Right renal pelvis (tissue), 4 donors: ENCODE results near the gene PI4K2A. TPM values are rescaled to one million over a fixed set of nuclear protein-coding genes. Genes with fewer than 3 reads are reported as not detected.
"Not testable (repeated sequence)": the region's sequence is repeated elsewhere in the genome, so short reads cannot be mapped to it uniquely, and the experiment has no call there.

Source experiments
- DNase-seq, 4 donors: peaks; one replicate each; pipeline ENCODE4 v3.0.0-alpha.2; 2013; ENCODE audit warnings: low read depth in 4 of 4, low spot score in 3 of 4, missing footprints in 1 of 4
- polyA plus RNA-seq, 4 donors: library from polyadenylated mRNA; unstranded; fragments of 120-200 nt; gene quantifications; one replicate each; pipeline ENCODE4 v1.2.1, GENCODE V29; 2013; ENCODE audit not compliant: insufficient read length in 4 of 4

The PI4K2A gene
- polyA plus RNA-seq, 4 donors: 19.8 to 22.1 (median 21.2) TPM

DNA sequence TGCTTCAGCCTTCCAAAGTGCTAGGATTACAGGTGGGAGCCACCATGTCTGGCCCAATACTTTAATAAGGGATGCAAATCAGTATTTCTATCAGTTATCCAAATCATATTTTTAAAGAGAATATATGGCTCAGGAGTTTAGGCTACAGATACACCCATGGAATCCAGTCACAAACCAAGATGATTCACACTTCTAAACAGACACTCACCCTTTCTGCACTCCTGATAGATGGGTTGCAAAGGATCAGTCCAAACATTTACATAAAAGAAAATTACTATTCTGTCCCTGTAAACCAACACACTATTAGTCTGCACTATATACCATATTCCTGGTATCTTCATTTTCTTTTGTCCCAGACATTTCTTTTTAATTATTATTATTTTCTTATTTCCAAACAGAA is 9.4 kb upstream of the PI4K2A start:
- DNase-seq: no peak

GRCh38 chr10:97632949-97633884 is 7.3 kb upstream of the PI4K2A start, which contains the start of gene MORN4:
TSS of gene MORN4 (minus strand) at chr10:97633500. CDS start at chr10:97619653, 13,847 bp downstream.
- DNase-seq: peak; percentile 86 to 93 (median 88)

- no peak for DNase-seq
These were observed 6.5 kb upstream of the PI4K2A start for GRCh38 chr10:97633921-97634320.

DNA sequence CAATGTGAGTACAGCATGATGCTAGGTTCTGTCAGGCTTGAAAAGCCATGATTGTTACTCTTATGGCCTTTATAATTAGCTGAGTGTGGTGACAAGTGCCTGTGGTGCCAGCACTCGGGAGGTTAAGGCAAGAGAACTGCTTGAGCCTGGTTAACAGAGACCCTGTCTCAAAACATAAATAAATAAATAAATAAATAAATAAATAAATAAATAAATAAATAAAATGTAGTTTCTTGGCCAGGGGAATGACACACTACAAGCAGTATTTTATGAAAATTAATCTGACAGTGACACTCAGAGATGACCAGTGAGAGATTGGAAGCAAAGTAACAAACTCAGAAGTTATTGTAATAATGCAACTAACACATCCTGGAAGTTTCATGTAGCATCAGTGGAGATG is 4.9 kb upstream of the PI4K2A start:
- DNase-seq: no peak

GRCh38 chr10:97639090-97639489 is 1.4 kb upstream of the PI4K2A start:
- DNase-seq: not testable (repeated sequence)

DNA sequence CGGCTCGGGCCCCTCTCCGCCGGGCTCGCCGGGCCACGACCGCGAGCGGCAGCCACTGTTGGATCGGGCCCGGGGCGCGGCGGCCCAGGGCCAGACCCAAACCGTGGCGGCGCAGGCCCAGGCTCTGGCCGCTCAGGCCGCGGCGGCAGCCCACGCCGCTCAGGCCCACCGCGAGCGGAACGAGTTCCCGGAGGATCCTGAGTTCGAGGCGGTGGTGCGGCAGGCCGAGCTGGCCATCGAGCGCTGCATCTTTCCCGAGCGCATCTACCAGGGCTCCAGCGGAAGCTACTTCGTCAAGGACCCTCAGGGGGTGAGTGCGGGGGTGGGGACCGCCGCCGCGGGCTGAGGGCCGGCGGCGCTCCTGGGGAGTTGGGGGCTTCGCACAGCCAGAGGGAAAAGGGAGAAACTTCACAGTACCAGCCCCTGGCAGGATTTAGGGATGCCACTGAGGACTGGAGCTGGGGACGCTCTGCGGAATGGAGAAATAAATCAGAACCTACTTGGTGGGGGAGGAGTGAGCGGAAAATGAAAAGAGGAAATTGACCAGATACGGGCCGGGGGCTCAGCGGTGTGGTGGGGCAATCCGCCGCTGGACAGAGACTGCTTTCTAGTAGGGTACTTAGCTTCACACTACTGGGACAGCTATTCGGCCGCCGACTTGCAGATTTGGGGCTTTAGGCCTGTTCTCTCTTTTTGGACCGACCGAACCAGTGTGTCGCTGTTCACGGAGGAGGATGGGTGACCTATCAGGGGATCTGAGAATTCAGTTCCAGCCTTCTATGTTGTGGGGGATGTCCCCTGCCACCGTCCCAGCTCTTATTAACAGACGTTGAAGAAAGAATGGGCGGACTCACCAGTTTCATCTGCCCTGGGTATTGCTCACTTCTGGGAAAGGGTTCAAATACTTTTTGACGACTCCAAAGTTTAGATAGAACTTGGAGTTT is 669 bp downstream of the PI4K2A start:
- DNase-seq: peak in 2 of 4 donors; percentile 11 to 35

DNA sequence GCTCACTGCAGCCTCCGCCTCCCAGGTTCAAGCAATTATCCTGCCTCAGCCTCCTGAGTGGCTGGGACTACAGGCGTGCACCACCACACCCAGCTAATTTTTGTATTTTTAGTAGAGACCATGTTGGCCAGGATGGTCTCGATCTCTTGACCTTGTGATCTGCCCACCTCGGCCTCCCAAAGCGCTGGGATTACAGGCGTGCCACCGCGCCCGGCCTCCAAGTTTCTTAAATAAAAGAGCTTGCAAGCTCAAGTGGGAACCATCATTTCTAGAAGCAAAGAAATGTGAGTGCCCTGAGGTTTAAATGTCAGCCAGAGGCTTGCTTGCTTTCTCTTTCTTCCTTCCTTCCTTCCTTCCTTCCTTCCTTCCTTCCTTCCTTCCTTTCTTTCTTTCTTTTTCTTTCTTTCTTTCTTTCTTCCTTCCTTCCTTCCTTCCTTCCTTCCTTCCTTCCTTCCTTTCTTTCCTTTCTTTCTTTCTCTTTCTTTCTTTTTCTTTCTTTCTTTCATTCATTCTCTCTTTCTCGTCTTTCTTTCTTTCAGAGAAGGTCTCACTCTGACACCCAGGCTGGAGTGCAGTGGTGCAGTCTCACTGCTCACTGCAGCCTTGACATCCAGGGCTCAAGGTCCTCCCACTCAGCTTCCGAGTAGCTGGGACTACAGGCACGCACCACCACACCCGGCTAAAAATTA is 2.1 kb downstream of the PI4K2A start:
- DNase-seq: not testable (repeated sequence)

DNA sequence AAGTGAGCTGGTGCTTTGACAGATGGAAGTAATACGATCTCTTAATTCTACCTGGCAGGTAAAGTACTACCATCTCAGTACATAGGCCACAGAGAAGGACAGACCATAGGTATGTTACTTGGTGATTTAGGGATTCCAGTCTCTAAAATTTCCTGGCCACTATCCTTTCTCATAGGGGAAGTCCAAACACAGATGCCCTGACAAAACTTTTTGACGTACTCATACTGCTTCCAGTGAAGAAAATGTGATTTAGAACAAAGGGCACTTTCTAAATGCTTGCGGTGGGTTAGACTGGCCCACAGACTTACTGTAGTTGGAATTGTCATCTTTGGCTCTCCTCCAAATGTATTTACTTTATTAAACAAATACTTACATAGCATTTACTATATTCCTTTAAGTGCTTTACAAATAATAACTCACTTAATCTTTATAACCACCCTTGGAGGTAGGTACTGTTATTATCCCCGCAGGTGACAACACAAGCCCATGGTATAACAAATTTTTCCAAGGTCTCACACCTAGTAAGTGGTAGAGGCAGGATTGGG is 3.0 kb downstream of the PI4K2A start:
- DNase-seq: no peak

- DNase-seq: no peak
These were observed 4.5 kb downstream of the PI4K2A start for GRCh38 chr10:97644936-97645335.

GRCh38 chr10:97647556-97647955 is 7.1 kb downstream of the PI4K2A start:
- no peak for DNase-seq

- DNase-seq: no peak
These were observed 8.3 kb downstream of the PI4K2A start for GRCh38 chr10:97648562-97649404.

GRCh38 chr10:97649405-97649750 is 8.9 kb downstream of the PI4K2A start:
- not testable (repeated sequence) for DNase-seq

DNA sequence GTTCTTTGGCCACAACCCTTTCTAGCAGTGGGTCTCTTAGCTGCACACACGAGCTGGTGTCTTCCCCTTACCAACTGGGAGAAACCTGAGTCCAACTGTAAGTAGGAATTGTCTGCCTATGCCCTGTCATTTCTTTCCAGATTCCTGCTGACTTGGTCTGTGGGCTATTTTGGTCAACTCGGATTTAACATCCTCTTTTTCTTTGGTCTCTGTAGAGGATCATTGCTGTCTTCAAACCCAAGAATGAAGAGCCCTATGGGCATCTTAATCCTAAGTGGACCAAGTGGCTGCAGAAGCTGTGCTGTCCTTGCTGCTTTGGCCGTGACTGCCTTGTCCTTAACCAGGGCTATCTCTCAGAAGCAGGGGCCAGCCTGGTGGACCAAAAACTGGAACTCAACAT is 10.3 kb downstream of the PI4K2A start:
- no peak for DNase-seq

GRCh38 chr10:97651773-97652172 is 11.3 kb downstream of the PI4K2A start:
- DNase-seq: no peak

GRCh38 chr10:97656777-97657176 is 16.3 kb downstream of the PI4K2A start:
- no peak for DNase-seq

GRCh38 chr10:97659589-97659988 is 19.1 kb downstream of the PI4K2A start:
- DNase-seq: no peak

DNA sequence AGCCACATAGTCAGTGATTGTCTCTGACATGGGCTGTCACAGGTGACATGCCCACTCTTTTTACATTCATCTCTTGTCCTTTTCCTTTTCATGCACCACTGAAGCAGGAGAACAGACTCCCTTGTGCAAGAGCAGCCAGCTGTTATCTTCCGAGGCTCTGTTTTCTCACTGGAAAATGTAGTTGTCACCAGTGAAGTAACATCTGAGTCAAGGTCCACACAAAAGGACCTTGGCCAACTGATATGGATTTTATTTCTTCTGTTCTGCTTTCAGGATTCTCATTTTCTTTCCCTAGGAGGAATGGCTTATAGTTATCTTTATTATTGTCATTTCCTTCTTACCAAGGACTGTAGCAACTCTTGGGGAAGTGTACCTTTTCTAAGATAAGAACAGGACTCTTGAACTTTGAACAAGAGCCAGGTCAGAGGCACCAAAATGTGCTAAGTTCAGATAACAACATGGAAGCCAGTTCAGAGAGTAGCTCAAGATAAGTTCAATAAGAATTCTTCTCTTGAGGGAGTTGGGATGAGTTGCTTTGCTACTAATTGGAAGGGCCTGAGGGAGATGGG is 23.9 kb downstream of the PI4K2A start:
- no peak for DNase-seq

DNA sequence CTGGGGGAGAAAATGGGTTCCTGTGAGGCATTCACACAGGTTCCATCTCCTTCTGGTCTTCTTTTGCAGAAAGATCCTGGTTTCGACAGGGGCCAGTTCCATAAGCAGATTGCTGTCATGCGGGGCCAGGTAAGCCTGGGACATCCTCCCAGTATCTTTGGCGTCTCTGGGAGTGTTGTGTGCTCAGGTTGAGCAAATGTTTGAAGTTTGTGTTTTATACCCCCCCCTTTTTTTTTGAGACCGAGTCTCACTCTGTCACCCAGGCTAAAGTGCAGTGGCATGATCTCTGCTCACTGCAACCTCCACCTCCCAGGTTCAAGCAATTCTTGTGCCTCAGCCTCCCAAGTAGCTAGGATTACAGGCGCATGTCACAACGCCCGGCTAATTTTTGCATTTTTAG is 26.5 kb downstream of the PI4K2A start:
- no peak for DNase-seq

DNA sequence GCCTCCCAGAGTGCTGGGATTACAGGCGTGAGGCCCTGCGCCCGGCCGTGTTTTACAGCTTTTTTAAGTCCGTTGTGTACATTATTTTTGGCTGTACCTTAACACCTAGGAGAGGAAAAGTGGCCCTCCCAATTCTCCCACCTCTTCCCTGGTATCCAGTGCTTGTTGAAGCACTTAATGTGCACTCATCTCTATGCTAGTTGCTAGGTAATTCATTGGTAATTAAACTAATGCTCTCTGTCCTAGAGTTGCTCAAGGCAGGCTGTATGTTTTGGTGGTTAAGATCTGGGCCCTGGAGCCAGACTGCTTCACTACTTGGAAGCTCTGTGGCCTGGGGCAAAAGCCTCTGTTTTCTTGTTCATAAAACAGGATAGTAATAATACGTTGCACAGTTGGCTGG is 27.0 kb downstream of the PI4K2A start:
- DNase-seq: no peak
